ENCODE data around the gene RNF223.

Gene RNF223

GRCh38 chr1:1046243-1046642, 27.9 kb downstream of the RNF223 start:
- no peak for DNase-seq (ENCODE audit: low read depth in 2 of 2)

- no peak for DNase-seq (ENCODE audit: low read depth in 2 of 2)
Measured at GRCh38 chr1:1045129-1045528, 29.0 kb downstream of the RNF223 start.

GRCh38 chr1:1044455-1045078, 29.5 kb downstream of the RNF223 start:
- no peak for DNase-seq (ENCODE audit: low read depth in 2 of 2)

- no peak for DNase-seq (ENCODE audit: low read depth in 2 of 2)
Measured at GRCh38 chr1:1043921-1044320, 30.2 kb downstream of the RNF223 start.

GRCh38 chr1:1043411-1043810, 30.7 kb downstream of the RNF223 start:
- DNase-seq (ENCODE audit: low read depth in 2 of 2) = no peak

- DNase-seq (ENCODE audit: low read depth in 2 of 2) = no peak
Measured at GRCh38 chr1:1042835-1043234, 31.3 kb downstream of the RNF223 start.

GRCh38 chr1:1041873-1042272, 32.2 kb downstream of the RNF223 start:
- DNase-seq (ENCODE audit: low read depth in 2 of 2) = no peak

- no peak for DNase-seq (ENCODE audit: low read depth in 2 of 2)
Measured at GRCh38 chr1:1041092-1041523, 33.0 kb downstream of the RNF223 start.

GRCh38 chr1:1040004-1040991, 33.8 kb downstream of the RNF223 start:
- peak; percentile 59 to 73 for DNase-seq (ENCODE audit: low read depth in 2 of 2)

GRCh38 chr1:1039145-1039910, 34.8 kb downstream of the RNF223 start:
- DNase-seq (ENCODE audit: low read depth in 2 of 2) = no peak

- no peak for DNase-seq (ENCODE audit: low read depth in 2 of 2)
Measured at GRCh38 chr1:1038694-1039093, 35.4 kb downstream of the RNF223 start.

- no peak for DNase-seq (ENCODE audit: low read depth in 2 of 2)
Measured at GRCh38 chr1:1037366-1038327, 36.5 kb downstream of the RNF223 start.

- no peak for DNase-seq (ENCODE audit: low read depth in 2 of 2)
Measured at GRCh38 chr1:1035291-1035943, 38.7 kb downstream of the RNF223 start.

GRCh38 chr1:1034439-1034781, 39.7 kb downstream of the RNF223 start:
- DNase-seq (ENCODE audit: low read depth in 2 of 2) = no peak

GRCh38 chr1:1033731-1034438, 40.2 kb downstream of the RNF223 start:
- DNase-seq (ENCODE audit: low read depth in 2 of 2) = no peak

- peak; percentile 87 to 93 for DNase-seq (ENCODE audit: low read depth in 2 of 2)
Measured at GRCh38 chr1:1033009-1033587, 41.0 kb downstream of the RNF223 start.

GRCh38 chr1:1032424-1032823, 41.7 kb downstream of the RNF223 start:
- DNase-seq (ENCODE audit: low read depth in 2 of 2) = no peak

GRCh38 chr1:1031659-1032235, 42.4 kb downstream of the RNF223 start:
- no peak for DNase-seq (ENCODE audit: low read depth in 2 of 2)
